HG02623 (cell line): Measurements from ENCODE around the gene CD2.

ENCODE experiments used
- ATAC-seq: cut with Tn5 transposase; IDR thresholded peaks from one replicate; pipeline ENCODE4 v1.9.1; 2021; ENCODE audit warnings: moderate library complexity; ENCODE audit not compliant: unreplicated experiment

Gene CD2, protein sequence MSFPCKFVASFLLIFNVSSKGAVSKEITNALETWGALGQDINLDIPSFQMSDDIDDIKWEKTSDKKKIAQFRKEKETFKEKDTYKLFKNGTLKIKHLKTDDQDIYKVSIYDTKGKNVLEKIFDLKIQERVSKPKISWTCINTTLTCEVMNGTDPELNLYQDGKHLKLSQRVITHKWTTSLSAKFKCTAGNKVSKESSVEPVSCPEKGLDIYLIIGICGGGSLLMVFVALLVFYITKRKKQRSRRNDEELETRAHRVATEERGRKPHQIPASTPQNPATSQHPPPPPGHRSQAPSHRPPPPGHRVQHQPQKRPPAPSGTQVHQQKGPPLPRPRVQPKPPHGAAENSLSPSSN

DNA sequence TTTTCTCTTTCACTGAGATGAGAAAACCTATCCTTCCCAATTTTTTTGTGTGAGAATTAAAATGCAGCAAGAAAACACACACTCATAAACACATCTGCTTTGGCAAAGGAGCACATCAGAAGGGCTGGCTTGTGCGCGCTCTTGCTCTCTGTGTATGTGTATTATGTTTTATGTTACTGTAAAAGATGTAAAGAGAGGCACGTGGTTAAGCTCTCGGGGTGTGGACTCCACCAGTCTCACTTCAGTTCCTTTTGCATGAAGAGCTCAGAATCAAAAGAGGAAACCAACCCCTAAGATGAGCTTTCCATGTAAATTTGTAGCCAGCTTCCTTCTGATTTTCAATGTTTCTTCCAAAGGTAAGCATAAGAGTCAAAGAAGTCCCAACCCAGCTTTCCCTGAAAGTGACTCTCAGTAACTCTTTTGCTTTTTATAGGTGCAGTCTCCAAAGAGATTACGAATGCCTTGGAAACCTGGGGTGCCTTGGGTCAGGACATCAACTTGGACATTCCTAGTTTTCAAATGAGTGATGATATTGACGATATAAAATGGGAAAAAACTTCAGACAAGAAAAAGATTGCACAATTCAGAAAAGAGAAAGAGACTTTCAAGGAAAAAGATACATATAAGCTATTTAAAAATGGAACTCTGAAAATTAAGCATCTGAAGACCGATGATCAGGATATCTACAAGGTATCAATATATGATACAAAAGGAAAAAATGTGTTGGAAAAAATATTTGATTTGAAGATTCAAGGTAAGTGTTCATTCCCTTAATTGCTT is at the start of gene CD2:
TSS of gene CD2 (plus strand) at position 233 of the 780 bp plus-strand sequence. CDS start at position 296, 63 bp downstream.
- ATAC-seq, result no peak

DNA sequence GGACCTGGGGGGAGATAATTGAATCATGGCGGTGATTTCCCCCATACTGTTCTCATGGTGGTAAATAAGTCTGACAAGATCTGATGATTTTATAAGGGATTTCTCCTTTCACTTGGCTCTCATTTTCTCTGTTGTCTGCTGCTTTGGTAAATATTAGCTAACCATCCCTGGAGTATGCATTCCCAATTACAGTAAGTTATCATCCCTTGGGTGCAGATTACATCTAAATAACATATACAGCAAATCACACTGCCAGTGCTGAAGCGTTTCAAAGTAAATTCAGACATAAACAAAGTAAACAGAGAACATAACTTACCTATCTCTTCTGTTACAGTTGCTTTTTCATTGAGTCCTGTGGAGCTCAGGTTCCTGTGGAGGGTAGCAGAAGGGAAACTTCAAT is 48.1 kb upstream of the CD2 start:
- ATAC-seq, result no peak

DNA sequence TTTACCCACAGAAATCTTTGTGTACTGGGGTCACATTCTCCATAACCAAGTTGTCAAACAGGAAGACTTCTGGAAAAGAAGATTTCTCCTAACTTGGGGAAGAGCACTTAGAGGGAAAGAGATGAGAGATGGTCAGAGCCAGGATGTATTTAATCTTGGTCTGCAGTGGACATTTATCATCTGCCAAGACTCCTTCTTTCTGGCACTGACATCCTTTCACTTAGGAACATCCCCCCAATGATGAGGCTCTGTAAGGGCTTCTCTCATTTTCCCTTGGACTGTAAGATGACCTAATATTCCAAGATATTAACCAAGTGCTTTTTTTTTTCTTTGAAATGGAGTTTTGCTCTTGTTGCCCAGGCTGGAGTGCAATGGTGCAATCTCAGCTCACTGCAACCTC is 47.4 kb upstream of the CD2 start:
- no peak for ATAC-seq

DNA sequence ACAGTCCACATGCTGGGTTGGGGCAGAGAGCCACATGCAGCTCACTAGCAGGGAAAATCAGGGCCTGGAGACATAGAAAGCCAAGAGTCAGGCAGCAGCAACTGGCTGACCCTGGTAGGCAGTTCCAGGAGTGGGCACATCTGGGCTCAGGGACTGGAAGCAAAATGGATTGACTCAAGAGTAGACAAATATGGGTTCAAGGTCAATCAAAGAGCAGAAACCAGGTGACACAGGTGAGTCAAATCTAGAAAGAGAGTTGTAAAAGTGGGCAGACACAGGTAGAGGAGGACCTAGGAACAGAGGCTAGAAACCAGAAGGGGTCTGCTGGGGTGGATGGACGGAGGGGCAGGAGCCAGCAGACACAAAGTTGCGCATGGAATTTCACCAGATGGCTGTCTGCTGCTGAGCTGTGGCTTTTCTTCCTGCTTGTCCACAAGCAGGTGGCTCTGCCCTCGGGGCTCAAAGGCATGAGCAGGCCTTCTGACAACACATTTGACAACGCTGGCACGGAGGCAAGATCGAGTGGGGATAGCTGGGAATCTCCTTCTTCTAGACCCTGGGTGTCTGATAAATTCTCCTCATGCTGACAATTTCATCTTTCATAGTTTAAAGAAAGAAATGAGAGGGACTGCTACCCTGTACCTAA is 45.9 kb upstream of the CD2 start:
- no peak for ATAC-seq

DNA sequence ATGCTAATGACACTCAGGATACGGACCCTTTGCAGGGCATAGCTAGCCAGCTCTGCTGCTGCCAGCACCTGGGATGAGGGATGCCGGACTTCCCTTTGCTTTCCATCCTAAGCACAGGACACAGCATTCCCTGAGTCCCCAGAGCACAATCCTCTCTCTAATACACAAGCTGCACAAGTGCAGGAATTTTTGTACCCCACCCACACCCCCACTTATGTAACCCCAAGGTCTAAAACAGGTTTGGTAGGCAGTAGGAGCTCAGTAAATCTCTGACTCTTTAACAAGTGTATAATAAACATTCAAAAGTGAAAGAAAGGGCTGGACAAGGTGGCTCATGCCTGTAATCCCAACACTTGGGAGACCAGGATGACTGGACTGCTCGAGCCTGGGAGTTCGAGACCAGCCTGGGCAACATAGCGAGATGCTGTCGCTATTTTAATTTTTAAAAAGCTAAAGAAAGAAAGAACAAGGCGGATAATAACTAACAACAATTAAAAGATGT is 44.5 kb upstream of the CD2 start:
- ATAC-seq, result no peak

DNA sequence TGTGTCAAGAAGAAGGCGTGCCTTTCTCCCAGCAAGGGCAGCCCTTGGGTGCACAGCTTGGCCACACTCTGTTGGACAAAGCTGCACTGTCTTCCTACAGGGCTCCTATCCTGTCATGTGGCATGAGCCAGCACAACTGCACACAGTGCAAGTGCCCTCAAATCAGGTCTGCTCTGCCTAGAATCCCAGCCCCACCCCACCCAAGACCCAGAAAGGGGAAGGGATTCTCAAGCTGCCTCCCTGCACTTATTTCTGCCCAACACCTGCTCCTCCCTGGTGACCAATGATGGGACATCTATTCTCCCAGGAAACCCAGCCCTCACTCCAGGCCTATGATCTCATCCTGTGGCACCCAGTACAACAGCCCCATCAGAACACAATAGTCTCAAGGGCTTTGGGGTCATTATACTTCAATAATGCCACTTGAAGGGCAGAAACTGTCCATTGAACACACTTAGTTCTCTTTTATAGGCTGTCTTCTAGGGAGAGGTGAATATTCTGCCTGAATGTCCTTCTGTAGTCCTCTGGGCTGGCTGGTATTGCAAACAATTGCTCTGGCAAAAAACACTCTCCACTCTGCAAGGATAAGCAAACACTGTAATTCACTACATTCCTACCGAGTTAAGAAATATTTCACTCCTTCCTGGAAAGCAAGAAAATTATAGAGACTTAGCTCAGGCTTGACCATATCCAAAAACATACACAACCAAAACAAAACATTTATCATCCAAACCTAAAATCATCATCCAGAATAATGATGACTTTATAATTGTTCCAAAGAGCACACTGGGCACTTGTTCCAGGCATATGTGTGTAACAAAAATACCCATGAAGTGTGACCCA is 43.6 kb upstream of the CD2 start:
- no peak for ATAC-seq

DNA sequence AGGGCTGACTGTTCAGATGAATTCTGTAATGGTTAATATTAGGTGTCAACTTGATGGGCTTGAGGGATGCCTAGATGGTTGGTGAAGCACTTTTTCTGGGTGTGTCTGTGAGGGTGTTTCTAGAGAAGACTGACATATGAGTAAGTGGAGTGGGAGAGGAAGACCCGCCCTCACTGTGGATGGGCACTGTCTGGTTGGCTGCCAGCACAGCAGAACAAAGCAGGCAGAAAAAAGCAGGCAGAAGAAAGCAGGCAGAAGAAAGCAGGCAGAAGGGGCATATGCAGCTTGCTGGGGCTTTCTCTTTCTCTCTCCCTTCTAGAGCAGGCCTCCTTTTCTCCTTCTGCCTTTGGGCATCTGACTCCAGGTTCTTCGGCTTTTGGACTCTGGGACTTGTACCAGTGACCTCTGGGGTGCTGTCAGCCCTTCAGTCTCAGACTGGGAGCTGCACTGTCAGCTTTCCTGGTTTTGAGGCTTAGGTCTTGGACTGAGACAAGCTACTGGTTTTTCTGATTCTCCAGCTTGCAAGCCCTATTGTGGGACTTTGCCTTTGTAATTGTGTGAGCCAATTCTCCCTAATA is 42.9 kb upstream of the CD2 start:
- ATAC-seq, result no peak

DNA sequence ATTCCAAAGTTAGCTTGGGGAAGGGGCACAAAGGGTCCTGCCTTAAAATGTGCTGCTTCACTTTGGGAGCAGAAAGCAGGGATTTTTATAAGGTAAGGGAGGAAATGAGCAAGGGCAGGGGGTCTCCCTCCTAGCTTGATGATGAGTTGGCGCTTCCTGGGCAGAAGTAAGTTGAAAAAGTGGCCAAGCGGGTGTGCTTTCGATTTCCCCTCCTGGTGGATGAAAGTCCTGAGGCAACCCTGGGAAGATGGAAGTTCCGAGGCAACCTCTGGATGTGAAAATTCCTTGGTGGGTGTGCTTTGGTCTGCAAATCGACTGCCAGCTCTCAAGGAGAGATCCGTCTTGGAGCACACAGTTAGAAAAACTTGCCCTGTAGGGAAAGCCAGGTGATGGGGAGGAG is 41.7 kb upstream of the CD2 start:
- ATAC-seq, result no peak

DNA sequence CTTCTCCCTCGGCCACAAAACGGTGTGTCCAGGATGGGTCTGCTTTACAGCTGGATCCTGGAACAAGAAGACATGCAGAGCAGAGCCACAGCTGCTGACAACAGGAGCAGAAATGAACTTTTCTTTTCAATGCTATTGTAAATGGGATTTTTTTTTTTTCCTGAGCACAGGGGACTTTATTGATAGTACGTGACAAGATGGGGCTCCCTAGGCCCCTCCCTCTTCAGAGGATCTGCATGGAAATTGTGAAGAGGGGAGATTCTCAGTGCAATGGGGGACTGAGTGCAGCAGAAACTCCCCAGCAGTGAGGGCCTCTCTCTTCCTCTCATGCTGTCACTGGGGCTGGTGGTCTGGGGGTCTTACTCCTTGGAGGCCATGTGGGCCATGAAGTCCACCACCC is 40.8 kb upstream of the CD2 start:
- no peak for ATAC-seq

DNA sequence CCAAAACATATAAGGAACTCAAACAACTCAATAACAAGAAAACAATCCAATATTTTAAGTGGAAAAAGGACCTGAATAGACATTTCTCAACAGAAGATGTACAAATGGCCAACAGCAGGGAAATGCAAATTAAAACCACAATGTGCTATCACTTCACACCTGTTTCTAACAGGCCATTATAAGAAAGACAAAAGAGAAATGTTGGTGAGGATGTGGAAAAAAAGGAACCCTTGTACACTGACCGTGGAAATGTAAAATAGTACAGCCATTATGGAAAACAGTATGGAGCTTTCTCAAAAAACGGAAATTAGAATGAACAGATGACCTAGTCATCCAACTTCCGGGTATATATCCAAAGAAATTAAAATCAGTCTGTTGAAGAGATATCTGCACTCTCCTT is 37.8 kb upstream of the CD2 start:
- no peak for ATAC-seq

DNA sequence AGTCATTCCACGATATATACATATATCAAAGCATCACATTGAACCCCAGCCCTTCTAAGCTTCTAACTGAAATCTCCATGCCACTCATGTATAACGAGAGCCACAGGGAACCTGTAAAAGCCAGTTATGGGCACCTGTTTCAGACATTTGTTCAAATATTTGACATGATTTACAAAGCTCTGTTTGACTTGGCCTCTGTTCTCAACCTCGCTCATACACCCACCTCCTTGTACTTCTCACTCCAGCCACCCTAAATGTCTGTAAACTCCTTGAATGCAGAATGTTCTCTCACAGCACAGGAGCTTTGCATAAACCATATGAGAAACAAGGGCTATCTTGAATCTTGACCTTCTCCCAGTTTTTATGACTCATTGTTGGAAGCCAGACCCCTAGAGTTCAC is 36.9 kb upstream of the CD2 start:
- no peak for ATAC-seq

DNA sequence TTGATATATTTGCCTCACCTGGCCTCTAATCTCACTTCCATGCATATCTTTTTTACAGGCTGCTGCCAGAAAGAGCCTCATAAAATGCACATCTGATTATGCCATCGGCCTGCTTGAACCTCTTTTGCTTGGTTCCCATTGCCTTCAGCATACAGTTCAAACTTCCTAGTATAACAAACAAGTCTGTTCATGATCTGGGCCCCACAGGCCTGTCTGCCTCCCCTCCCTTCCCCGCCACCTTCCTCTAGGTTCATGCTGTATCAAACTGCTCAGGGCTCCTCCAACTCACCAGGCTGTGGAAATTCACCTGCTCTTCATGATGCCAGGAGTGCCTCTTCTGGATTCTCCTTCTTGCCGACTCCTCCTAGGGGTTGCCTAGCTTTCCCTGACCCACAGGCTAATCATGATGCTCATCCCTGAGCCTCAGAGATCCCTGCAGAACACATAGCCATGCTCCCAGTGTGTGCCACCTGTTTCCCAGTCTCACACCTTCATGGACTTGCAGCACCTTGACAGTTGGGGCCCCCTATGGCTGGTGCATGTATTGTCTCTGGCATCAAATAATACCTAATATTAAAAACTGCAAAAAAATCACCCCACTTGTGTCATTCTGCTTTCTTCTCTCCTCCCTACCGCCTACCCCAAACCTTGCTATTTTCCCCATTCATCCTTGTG is 33.7 kb upstream of the CD2 start:
- no peak for ATAC-seq

DNA sequence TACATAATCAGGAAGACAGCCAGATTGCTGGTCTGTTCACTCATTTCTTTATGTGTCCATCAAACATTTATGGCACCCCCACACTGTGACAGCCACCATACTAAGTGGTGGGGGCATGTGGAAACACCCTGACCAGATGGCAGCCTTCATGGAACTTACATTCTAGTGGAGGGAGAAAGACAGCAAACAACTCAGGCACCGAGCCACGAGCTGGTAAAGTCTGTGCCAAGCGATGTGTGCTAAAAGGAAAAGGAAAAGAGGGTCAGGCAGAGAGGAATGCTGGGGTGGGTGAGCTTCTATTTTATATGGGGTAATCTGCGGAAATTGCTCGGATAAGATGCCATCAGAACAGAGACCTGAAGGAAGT is 33.2 kb upstream of the CD2 start:
- ATAC-seq, result no peak

DNA sequence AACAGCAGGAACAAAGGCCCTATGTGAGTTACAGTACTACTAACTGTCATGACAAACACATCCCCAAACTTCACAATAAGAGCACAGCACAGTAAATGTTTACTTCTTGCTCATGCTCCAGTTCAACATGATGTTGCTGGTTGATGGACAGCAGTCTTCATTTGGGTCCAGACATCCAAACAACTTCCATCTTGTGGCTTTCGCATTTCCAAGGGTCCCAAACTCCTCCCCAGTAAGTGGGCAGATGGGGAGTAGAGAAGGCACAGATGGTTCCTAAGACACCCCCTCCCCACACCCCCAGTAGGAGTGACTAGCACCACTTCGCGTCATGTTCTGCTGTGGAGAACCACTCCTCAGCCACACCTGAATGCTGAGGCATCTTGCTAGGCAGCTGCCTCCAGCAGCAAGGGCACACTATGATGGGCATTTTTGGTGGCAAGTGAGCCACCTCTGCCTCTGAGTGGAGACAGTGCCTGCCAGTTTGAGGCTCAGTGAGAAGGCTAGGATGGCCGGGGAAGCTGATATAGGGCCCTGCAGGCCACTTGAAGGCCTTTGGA is 32.7 kb upstream of the CD2 start:
- no peak for ATAC-seq

DNA sequence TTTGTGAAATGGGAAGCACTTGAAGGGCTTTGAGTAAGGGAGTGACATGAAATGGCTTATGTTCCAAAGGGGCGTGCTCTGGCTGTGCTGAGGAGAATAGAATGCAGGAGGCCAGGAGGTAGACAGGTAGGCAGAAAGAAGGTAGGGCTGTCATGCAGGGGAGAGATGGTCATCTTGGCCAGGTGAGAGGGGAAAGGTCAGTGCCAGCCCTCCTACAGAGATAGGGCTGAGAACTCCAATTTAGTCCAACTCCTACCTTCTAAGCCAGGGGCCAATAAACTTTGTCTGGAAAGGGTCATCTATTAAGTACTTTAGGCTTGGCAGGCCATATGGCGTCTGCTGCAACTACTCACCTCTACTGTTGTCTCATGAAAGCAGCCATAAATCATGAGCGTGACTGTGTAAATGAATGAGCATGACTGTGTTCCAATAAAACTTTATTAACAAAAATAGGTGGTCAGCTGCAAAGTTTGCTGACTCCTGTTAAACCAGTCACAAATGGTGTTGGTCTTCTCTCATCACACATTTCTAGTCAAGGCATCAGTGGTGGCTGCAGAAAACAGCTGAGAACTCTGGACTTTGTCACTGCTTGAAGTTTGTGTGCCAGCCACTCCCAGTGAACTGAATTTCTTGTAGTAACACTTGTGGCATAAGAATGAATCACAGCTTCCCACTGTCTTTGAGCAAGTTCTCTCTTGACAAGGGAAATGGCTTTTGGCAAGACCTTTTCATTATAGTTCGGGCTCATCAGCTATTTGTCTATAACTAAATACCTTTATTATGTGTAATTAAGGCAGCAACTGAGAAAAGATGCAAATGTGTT is 32.0 kb upstream of the CD2 start:
- ATAC-seq, result no peak

DNA sequence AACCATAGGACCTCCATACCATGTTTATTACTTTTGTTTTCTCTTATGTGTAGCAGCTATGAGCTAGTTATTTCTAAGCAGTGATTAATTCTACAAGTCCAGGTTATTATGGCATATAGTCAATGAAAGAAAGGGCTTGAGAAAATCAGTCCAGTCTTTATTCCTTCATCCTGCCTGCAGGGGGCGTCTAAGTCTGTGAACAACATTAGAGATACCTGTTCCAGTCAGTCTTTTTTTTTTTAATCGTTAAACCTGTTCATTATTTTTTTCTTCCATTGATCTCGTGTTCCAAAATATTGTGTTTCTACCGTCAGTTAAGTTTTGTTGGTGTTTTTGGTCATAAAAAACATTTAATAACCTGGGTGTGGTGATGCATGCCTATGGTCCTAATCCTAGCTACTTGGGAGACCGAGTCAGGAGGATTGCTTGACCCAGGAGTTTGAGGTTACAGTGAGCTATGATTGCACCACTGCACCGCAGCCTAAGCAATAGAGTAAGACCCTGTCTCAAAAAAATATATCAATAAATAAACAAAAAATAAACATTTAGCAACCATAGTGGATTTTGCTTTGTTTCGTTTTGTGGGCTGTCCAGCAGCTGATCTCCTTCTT is 29.4 kb upstream of the CD2 start:
- ATAC-seq, result no peak

DNA sequence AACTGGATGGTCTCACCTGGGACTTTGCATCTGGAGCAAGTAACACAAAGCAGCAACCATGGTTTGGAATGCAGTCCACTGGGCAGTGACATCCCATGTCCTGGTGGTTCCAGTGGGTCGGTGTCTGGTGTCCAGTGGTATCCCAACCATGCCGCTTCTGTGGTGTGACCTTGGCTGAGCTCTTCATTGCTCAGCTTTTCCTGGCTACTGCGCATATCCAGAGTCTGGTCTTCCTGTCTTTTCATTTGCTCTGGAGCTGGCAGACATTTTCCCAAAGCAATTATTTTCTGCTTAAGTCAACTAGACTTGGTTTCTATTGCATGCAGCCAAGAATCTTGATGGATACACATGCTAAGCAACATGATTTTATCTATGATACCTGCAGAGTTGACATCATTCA is 28.4 kb upstream of the CD2 start:
- no peak for ATAC-seq
